A673 (cell line): ENCODE data around the gene APMAP.

Source experiments
- CTCF ChIP-seq: fragments of 300-800, 200-600 bp; sonication (generic); conservative IDR thresholded peaks from 2 replicates; pipeline ENCODE4 v1.5.1; 2017; ENCODE audit warnings: low read depth, mild to moderate bottlenecking, antibody characterized with exemption, low read length, moderate library complexity, mixed read lengths
- EZH2 ChIP-seq: fragments of 200-600 bp; sonication (generic); IDR thresholded peaks from 2 replicates; pipeline ENCODE4 v1.6.1; 2017; ENCODE audit warnings: borderline replicate concordance, low read depth, mild to moderate bottlenecking, mixed read lengths, antibody characterized with exemption, low read length; ENCODE audit not compliant: poor library complexity, severe bottlenecking

- peak; percentile 50 for TF ChIP-seq CTCF
- TF ChIP-seq EZH2, result no peak
Observed at GRCh38 chr20:24993337-24994185, 1.0 kb upstream of the APMAP start.
